Measurements from ENCODE around the gene GPR132.

The GPR132 gene

DNA sequence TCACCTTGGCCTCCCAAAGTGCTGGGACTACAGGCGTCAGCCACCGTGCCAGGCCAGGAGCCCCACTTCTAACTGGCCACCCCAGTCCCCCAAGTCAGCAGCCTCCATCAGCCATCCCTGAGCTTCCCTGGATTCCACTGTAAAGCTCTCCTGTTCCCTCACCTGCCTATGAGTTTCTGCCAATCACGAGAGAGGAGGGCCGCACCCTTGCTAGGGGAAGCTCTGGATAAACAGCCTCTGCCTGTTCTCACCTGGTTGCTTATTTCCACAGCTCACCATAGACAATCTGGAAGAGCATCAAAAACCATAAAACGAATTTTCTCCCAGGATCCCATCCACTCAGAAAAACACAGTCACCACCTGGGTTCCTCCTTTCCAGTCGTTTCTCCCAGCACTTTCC lies 49.3 kb downstream of the GPR132 start:
- DNase-seq = no peak

DNA sequence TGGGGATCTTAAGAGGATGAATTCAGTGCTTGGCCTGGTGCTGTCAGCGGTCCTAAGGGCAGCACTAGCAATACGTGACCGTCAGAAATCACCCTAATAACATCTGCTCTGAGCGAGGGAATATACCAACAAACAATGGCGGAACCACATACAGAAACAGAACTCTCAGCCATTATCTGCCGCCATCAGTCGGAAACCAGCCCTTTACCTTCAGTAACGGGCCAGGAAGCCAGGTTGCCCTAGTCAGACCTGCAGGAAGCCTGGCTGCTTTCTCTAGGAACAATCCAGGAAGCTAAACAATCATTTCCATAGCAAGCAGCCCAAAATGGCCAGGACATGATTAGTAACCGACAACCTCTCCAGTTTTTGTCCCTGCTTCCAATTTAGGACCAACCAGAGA lies 50.0 kb downstream of the GPR132 start:
- no peak for DNase-seq

GRCh38 chr14:105014631-105015030 lies 50.6 kb downstream of the GPR132 start:
- no peak for DNase-seq

DNA sequence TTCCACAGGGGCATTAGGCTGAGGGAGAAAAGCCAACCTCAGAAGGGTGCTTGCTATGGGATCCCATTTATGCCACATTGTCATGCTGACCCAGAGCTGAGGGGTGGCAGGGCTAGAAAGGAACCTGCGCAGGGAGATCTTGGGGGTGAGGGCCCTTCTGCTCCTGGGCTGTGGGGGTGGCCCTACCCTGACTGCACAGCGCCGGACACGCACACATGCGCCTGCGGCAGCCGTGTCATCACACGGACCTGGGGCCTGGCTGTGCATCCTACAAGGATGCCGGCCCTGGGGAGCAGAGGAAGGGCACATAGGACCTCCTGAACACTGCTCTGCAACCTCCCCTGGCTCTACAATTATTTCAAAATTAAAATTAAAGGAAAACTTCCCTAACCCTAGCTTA lies 51.2 kb downstream of the GPR132 start:
- no peak for DNase-seq

- DNase-seq = no peak
These were observed 52.0 kb downstream of the GPR132 start for GRCh38 chr14:105013150-105013785.

GRCh38 chr14:105012171-105012985 lies 52.9 kb downstream of the GPR132 start:
- DNase-seq = no peak

- no peak for DNase-seq
These were observed 53.8 kb downstream of the GPR132 start for GRCh38 chr14:105011312-105011990.

GRCh38 chr14:105010891-105011291 lies 54.3 kb downstream of the GPR132 start:
- DNase-seq = no peak

DNA sequence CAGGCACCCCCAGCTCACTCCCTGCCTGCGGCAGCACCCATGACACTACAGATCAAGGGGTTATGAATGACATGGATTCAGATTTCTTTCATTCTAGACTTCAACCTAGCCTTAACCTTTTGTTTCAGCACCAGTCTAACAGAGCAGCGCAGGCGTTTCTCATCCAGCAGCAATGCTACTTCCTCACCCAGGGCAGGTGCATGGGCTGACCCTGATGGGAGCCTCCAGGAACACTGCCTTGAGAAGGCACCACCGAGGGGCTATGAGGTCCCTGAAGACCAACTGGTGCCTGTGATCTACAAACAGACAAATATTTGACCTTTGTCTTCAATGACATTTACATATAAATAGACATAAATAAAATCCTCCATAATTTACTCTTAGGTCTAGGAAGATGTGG lies 55.1 kb downstream of the GPR132 start:
- DNase-seq = no peak

- DNase-seq = no peak
These were observed 57.5 kb downstream of the GPR132 start for GRCh38 chr14:105007593-105008264.

DNA sequence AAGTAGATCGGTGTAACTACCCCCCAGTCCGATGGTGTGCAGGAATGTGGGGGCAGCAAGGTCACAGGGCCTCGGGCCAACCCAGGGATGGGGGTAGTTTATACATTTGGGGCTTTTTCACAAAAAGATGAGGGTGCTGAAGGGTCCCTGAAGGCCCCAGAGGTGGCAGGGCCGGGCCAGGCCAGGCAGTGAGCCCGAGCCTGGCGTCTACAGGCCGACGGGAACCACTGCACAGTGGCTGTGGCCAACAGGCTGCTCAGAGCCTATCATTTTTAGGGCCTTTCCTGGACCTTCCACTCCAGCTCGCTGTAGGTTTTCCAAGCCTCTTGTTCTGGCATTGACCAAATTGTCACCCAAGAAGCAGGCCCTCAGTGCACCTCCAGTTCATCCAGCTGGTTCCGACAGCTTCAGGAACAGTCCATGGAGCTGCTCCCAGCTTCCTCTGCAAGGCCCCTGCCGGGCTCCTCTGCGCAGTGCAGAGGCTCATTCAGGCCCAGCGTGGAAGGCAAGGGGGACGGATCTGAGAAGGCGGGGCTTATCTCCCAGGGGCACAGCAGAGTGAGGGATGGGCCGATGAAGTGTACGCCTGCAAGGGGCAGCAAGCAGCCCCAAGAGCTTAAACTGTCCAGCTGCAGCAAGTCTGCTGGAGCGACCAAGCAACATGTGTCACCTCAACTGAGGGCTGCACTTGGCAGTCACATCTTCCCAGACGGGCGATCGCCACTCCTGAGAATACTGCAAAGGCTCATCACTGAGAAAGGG lies 58.2 kb downstream of the GPR132 start:
- no peak for DNase-seq

GRCh38 chr14:105005929-105006830 lies 59.0 kb downstream of the GPR132 start:
- no peak for DNase-seq

GRCh38 chr14:105005329-105005928 lies 59.8 kb downstream of the GPR132 start:
- DNase-seq = no peak

All from RPMI8226 (cell line).